ENCODE data around the gene LIPI.
"Not testable (repeated sequence)": the region's sequence is repeated elsewhere in the genome, so short reads cannot be mapped to it uniquely, and the experiment has no call there.

DNA sequence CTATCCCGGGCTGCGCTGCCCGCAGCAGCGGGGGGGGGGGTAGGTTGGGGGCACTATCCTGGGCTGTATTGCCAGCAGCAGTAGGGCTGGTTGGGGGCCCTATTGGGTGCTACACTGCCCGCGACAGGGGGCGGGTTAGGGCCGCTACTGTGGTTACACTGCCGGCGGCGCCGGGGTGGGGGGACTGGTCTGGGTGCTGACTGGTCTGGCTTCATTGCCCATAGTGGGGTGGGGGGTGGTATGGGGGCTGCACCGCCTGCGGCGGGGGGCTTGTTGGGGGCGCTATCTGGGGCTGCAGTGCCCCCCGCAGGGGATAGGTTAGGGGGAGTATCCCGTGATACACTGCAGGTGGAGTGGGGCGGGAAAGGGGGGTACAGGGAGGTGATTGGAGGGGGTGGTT is 148.1 kb downstream of the LIPI start:
- TF ChIP-seq, protein P1, sequence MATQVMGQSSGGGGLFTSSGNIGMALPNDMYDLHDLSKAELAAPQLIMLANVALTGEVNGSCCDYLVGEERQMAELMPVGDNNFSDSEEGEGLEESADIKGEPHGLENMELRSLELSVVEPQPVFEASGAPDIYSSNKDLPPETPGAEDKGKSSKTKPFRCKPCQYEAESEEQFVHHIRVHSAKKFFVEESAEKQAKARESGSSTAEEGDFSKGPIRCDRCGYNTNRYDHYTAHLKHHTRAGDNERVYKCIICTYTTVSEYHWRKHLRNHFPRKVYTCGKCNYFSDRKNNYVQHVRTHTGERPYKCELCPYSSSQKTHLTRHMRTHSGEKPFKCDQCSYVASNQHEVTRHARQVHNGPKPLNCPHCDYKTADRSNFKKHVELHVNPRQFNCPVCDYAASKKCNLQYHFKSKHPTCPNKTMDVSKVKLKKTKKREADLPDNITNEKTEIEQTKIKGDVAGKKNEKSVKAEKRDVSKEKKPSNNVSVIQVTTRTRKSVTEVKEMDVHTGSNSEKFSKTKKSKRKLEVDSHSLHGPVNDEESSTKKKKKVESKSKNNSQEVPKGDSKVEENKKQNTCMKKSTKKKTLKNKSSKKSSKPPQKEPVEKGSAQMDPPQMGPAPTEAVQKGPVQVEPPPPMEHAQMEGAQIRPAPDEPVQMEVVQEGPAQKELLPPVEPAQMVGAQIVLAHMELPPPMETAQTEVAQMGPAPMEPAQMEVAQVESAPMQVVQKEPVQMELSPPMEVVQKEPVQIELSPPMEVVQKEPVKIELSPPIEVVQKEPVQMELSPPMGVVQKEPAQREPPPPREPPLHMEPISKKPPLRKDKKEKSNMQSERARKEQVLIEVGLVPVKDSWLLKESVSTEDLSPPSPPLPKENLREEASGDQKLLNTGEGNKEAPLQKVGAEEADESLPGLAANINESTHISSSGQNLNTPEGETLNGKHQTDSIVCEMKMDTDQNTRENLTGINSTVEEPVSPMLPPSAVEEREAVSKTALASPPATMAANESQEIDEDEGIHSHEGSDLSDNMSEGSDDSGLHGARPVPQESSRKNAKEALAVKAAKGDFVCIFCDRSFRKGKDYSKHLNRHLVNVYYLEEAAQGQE (tag by site-specific recombination; IDR thresholded peaks at IDR 0.05) = not testable (repeated sequence)
- TF ChIP-seq KLF10 (tag by site-specific recombination; IDR thresholded peaks at IDR 0.05); MZF1 (tag by site-specific recombination; IDR thresholded peaks at IDR 0.05; ENCODE audit: borderline replicate concordance): not testable (repeated sequence)
- TF ChIP-seq, protein P2, sequence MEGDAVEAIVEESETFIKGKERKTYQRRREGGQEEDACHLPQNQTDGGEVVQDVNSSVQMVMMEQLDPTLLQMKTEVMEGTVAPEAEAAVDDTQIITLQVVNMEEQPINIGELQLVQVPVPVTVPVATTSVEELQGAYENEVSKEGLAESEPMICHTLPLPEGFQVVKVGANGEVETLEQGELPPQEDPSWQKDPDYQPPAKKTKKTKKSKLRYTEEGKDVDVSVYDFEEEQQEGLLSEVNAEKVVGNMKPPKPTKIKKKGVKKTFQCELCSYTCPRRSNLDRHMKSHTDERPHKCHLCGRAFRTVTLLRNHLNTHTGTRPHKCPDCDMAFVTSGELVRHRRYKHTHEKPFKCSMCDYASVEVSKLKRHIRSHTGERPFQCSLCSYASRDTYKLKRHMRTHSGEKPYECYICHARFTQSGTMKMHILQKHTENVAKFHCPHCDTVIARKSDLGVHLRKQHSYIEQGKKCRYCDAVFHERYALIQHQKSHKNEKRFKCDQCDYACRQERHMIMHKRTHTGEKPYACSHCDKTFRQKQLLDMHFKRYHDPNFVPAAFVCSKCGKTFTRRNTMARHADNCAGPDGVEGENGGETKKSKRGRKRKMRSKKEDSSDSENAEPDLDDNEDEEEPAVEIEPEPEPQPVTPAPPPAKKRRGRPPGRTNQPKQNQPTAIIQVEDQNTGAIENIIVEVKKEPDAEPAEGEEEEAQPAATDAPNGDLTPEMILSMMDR (tag by site-specific recombination; IDR thresholded peaks at IDR 0.05) = not testable (repeated sequence)
- TF ChIP-seq, protein P3, sequence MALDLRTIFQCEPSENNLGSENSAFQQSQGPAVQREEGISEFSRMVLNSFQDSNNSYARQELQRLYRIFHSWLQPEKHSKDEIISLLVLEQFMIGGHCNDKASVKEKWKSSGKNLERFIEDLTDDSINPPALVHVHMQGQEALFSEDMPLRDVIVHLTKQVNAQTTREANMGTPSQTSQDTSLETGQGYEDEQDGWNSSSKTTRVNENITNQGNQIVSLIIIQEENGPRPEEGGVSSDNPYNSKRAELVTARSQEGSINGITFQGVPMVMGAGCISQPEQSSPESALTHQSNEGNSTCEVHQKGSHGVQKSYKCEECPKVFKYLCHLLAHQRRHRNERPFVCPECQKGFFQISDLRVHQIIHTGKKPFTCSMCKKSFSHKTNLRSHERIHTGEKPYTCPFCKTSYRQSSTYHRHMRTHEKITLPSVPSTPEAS (tag by site-specific recombination; IDR thresholded peaks at IDR 0.05) = not testable (repeated sequence)
